ENCODE measurements around the gene CHST11.

DNA sequence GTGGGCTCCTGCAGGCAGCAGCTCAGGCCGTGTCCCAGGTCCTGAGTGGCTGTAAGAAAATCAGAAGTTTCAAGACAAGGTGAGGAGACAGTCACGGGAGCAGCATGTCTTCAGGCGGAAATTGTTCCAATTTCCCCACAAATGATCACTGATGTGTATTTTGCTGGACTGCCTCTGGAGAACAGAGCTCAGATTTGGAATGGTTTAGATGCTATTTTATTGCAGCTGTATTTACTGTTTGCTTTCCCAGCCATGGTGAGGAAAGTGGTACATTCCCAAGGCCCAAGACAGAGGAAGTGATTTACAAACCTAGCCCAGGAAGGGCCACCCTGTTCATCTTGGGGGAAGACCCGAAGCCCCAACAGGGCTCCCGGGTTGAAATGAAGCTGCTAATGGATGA is 195.6 kb downstream of the CHST11 start:
- TF ChIP-seq, protein P1, sequence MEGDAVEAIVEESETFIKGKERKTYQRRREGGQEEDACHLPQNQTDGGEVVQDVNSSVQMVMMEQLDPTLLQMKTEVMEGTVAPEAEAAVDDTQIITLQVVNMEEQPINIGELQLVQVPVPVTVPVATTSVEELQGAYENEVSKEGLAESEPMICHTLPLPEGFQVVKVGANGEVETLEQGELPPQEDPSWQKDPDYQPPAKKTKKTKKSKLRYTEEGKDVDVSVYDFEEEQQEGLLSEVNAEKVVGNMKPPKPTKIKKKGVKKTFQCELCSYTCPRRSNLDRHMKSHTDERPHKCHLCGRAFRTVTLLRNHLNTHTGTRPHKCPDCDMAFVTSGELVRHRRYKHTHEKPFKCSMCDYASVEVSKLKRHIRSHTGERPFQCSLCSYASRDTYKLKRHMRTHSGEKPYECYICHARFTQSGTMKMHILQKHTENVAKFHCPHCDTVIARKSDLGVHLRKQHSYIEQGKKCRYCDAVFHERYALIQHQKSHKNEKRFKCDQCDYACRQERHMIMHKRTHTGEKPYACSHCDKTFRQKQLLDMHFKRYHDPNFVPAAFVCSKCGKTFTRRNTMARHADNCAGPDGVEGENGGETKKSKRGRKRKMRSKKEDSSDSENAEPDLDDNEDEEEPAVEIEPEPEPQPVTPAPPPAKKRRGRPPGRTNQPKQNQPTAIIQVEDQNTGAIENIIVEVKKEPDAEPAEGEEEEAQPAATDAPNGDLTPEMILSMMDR (optimal IDR thresholded peaks at IDR 0.05 in 1 of 3, IDR thresholded peaks at IDR 0.05 in 1 of 3, conservative IDR thresholded peaks at IDR 0.05 in 1 of 3; ENCODE audit: extremely low read depth in 1 of 3, insufficient read depth in 2 of 3, low read length in 3 of 3) = no peak
- no peak for TF ChIP-seq EZH2 (IDR thresholded peaks at IDR 0.05; ENCODE audit: low read length)
